GM18508 (cell line): ENCODE data around the gene DDX41.

Experiments used
- ATAC-seq: cut with Tn5 transposase; IDR thresholded peaks from one replicate; pipeline ENCODE4 v1.9.1; 2021; ENCODE audit warnings: moderate number of reproducible peaks; ENCODE audit not compliant: insufficient read depth, unreplicated experiment

DDX41 gene

DNA sequence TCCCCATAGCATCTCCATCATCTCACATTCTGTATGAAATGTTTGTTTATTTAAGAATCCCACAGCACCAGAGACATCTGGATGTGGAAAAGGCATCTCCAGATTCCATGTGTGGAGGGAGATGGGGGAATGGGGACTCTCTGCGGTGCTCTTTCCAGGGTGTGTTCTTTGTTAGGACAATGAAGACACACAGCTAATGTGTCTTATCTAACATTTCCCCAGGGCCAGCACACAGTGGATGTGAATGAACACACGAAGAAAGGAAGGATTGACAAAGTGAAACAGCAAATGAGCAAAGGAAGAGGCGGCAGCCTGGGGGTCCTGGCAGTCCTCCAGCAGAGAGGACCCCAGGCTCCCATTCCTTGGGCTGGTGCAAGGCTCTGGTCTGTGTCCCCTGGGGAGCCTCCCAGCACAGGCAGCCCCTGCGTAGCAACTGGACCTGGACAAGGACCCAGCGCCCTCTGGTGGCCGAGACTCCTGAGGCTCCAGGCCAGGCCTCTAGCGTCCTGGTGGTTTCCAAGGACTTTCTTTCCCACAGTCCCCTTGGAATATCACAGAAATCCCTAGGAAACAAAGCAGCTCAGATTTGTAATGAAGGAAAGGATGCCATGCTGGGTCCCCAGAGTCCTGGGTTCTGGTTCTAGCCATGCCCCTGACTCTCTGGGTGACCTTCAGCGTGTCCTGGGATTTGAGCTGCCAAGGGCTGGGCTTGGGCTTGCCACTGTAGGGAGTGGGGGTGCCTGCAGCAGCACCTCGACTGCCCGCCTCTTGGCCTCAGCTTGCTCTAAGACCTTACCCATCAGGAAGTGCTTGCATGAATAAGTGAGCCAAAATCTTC lies 15.9 kb downstream of the DDX41 start:
- ATAC-seq, result no peak

DNA sequence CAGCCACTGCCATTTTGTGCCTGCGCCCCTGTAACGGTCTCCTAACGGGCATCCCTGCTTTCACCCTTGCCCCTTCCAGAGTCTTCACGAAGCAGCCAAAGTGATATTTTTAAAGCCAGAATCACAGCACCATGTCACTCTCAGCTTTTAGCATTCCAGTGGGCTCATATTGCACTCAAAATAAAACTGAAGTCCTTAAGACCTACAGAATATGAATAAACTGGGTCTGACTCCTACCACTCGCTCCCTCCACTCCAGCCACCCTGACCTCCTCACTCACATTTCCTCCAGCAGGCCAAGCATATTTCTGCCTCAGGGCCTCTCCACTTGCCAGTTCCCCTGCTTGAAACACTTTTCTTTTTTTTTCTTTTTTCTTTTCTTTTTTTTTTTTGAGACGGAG lies 16.9 kb downstream of the DDX41 start:
- ATAC-seq, result no peak

DNA sequence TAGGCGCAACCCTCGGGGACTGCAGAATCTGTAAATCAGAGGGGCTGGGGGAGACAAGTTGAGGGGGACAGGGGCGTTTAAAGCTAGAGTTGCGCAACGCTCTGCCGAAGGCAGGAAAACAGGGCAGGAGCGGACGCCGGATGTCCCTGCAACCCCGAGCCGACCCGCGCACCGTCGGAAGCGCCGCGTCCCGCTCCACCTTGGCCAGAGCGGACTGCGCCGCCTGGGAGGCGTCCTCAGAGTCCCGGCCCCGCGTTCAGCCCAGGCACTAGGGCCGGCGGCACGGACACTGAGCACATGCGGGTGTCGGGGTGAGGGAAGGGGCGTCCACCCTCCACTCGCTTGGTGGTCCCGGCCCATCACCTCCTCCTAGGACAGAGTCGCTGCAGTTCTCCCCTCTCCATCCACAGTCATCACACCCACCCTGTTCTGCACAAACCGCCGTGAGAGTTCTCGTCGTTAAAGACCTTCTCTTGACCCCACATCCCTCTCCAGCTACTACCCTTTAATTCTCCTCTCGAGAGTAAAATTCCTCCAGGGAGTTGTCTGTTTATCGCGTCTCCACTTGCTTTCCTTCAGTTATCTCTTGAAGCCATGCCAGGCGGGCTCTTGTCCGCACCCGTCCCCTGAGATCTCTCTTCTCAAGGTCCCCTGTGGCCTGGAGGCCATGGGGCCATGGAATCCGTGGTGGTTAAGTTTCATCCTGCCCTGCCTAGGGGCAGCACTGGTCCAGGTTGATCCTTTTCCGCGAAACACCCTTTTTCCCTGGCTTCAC lies 18.6 kb downstream of the DDX41 start:
- ATAC-seq, result no peak

DNA sequence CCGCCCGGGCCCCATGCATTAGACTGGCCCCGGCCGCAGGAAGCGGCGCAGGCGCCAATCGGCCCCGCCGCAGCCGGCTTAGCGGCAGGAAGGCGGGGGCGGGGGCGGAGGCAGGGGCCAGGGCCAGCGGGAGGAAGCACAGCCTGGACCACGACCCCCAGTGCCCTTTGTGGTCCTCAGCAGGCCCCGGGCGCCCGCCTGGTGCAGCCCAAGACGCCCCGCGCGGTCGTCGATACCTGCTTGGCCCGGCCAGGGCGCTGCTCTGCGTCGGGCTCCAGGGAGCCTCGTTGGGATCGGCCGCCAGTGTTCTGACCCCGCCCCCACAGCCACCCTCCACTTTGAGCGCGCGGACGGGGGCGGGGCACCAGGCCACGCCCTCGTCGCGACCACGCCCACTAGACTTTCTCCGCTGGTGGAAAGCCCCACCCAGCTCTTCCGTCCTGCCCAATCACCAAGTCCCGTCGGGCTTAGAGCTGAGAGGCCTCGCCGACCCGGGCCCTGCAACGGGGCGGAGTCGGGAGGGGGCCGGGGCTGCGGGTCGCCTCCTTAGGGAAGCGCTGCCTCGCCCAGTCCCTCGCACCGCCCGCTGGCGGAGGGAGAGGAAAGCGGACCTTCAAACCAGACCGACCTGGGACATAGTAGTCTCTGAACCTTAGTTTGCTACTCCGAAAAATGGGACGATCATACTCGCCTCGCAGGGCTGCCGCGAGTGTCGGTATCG lies 19.3 kb downstream of the DDX41 start, which contains the start of gene PDLIM7:
Gene PDLIM7 (minus strand): TSS at position 313 of the 721 bp plus-strand sequence. CDS start 1,092 bp downstream, outside the sequence.
- peak; percentile 40 for ATAC-seq

DNA sequence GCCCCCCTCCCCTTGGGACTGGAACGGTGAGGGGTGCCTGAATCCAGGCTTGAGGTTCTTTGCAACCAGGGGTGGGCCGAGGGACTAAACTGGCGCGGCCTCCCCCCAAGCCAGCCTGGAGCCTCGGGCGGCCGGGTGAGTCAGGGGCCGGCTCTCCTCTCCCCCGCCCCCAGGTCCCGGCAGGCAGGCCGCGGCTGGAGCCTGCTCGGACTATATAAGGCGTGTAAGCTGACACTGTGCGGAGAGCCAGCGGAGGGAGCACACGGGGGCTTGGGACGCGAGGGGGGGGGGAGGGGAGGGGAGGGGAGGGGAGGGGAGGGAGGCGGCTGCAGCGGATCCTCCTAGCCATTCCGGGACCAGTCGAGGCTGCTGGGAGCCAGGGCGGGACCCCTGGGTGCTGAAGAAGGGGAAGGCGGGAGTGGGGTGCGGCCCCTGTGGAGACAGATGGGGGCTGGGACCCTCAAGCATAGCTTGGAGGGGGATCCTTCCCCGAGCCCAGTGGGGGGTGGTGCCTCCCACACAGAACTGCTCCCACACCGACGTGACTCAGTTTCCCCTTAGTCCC lies 20.0 kb downstream of the DDX41 start:
- ATAC-seq, result no peak

DNA sequence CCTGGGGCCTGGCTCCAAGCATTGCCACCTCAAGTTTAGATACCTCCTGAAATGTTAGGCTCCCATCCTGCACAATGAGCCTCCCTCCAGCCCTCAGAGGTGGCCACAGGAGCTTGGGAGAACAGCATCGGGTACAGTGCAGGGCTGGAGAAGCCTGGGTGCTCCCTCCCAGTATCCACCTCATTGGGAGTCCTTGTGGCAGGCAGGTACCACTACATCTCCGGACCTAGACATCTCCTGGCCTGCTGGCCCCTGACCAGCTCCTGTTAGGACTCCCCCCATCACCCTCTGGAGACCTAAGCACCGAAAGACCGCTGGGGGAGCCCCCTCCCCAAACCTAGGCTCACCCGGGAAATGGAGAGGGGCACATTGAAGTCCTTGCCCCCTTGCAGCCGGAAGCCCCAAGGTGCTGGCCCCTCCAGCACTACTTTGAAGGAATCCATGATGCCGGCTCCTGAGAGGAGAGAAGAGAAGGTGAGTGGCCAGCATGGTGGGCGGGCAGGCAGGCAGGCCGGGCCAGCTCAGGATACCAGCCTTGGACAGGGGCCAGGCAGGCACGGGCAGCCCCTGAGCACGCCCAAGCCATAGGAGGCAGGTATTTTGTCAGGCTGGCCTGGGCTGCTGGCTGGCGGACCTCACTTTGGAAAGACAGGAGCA lies 20.6 kb downstream of the DDX41 start:
- ATAC-seq, result no peak

DNA sequence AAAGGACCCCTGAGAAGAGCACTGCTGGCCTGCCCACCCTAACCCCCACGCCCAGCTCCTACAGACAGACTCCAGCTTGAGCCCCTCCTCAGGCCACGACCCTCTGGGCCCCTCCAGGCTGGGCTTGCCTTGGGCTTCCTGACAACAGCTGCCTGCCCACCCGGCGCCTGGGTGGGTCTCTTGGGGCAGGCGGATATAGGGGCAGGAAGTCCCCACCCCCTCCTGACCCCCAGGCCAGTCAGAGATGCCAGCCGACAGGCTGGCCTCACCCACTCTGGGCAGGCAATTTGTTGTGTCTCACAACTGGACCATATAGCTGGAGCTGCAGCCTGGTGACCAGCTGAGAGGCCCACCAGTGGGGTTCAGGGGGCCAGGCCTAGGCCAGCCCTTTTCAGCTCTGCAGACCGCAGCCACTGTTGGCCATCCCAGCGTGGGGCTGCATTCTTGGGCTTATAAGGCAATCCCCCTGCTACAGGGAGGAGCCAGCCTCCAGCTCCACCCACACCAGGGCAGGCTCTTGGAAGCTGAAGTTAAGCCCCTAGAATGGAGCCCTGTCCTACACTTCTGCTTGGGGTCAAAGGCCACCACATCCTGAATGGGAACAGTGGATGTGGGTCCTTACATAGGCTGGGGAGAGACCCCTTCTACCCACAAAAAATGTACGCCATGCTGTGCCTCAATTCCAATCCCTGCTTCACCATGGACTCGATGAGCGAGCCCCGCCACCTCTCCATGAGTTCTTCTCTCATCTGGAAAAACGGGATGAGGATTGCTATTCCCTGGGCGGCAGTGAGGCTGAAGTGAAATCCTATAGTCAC lies 21.3 kb downstream of the DDX41 start:
- no peak for ATAC-seq

DNA sequence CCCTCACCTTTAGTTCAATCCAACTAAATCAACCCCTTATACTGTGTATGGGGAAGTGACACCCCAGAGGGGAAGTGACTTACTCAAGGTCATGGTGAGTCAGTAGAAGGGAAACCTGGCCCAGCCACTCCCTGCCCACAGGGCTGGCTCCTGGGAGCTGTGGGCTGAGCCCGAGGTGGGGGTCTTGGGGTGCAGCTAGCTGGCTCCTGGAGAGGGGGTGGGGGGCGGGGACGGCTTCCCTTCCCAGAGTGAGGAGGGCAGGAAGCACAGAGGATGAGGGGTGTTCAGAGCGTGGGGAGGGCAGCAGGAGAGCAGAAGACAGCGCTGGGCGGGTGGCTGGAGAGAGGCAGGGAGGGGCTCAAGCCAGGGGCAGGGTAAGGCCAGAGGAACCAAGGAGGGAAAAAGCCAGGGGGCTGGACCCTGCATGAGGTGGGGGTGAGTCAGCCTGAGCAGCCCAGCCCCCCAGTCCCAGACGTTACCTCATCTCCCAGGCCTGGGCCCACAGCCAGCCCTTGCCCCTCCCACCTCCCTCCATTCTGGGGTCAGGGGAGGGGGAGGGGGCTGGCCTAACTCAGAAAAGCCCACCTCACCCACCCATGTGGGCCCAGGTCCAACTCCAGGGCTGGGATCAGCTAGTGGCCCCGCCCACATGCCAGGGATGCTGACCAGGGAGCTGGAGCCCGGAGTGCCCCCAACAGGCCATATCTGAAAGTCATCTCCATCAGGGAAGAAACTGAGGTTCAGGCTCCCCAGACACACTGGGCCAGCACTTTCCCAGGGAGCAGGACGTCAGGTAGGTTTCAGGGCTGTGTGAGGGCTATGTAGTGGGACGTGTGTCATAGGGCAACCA lies 22.2 kb downstream of the DDX41 start:
- ATAC-seq, result no peak

DNA sequence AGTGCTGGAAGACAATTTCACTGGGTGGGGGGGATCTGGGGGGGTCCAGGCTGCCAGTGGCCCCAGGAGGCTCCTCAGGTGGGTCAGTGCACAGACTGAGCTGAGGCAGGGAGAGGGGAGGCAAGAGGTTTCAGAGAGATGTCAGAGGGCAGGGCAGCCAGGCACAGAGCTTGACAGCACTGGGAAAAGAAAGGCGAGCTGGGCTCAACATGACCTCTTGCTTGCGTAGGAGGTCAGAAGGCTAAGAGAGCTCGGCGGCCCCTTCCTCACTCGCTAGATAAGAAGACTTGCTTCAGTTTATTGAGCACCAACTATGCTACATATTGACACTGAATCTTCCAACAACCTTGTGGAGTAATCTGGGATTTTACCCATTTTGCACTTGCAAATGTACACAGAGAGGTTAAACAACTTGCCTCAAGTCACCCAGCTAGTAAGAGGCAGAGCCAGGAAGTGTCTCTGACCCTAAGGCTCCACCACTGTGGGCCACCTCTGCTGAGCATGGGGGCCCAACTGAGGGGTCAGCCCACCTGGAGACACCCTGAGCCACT lies 22.9 kb downstream of the DDX41 start:
- ATAC-seq, result no peak

DNA sequence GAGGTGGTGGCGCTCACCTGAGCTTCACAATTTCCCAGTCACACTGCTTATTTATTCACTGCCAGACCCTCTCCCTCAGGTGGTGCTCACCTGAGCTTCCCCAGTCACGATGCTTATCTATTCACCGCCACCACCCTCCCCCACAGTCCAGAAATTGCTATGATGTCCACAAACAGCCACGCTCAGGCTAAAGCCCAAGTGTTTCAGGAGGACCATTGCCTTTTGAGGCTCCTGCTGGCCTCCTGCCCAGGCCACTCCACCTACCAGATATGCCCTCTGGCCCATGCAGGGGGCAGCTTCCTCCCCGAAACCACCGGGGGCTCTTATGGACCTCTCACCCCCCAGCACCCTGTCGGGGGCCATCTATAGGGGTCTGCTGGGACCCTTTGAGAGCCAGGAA lies 23.9 kb downstream of the DDX41 start:
- ATAC-seq, result no peak

DNA sequence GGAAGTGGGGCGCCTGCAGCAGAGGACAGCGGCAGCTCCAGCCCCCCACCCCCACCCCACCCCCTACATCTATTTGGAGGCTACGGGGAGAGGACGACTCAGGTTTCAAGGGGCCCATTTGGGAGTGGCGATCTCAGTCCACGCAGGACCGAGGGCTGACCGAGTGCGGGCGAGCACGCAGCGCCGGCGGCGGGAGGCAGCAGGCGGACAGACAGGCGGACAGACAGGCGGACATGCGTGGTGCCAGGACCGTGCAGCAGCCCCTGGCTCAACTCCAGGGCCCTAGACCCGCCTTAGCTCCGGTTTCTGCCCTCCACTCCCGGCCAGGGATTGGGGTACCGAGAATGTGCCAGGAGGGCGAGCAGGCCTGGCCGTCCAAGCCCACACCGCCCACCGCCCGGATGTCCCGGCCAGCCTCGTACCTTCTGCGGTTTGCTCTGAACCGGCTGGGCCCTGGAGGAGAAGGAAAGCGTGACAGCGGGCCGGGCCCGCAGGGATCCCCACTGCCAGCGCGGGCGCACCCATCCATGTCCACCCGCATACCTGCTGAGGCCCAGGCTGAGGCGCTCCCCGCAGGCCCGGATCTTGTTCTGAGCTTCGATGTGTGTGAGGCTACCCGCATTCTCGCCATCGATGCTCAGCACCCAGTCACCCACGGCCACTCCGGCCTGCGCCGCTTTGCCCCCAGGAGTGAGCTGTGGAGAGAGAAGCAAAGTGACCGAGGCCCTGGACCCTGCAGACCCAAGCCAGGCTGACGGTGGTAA lies 24.6 kb downstream of the DDX41 start:
- no peak for ATAC-seq

DNA sequence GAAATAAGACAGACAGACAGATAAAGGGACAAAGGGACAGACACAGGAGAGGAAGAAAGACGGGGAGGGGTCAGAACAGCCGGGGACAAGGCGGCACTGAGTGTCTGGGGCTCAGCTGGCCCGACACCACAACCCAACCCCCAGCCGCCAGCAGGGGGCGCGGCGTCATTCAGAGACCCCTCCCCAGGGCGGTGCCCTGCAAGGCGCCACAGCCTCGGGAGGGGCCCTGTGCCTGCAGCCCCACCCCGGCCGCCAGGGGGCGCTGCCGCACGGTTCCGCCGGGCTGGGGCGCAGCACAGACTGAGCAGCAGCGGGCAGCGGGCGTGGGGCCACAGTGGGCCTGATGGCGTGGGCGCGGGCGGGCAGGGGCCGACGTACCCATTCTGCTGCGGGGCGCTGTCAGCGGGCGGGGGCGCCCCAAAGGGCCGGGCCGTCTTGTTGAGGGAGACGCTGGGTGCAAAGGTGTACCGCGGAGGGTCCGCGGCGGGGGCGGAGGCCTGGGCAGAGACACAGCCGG lies 25.3 kb downstream of the DDX41 start:
- ATAC-seq, result no peak

DNA sequence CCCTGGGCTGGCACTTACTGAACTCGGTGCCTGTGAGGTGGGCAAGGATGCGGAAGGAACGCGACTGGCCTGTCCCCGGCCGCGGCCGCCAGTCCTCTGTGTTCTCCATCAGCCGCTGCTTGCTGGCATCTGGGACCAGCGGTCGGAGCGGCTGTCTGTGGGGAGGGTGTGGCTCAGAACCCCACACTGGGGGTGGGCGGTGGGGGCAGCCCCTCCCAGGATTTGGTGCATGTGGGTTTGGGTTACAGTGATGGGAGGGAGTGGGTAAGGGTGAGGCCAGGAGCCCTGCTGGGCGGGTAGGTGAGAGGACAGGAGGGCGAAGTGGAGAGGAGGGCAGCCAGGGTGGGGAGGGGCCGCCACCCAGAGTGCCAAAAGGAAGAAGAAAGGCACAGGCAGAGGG lies 25.8 kb downstream of the DDX41 start:
- ATAC-seq, result no peak

DNA sequence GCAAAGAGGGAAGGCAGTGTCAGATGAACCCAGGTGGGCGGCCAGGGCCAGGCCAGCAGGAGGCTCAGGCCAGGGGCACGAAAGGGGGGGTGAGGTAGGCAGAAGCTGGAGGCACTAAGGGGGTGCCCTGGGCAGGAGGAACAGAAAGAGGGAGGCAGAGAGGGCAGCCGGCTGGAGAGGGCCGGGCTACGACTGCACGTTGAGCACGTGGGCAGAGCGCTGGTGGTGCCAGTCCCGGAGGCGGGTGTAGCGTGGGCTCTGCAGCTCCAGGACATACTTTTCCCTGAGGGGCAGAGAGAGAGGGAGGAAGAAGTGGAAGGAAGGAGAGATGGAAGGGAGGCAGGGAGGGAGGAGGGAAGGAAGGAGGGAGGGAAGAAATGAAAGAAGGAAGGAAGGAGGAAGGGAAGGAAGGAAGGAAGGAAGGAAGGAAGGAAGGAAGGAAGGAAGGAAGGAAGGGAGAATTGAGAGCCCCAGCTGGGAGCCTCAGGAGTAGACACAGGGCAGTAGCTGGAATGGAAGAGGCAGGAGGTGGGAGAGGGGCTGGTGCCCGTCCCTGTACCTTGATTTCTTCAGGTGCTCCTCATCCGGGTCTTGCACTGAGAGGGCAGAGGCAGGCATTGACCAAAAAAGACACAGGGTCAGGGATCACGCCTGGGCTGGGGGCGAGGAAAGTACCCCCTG lies 26.3 kb downstream of the DDX41 start:
- no peak for ATAC-seq

DNA sequence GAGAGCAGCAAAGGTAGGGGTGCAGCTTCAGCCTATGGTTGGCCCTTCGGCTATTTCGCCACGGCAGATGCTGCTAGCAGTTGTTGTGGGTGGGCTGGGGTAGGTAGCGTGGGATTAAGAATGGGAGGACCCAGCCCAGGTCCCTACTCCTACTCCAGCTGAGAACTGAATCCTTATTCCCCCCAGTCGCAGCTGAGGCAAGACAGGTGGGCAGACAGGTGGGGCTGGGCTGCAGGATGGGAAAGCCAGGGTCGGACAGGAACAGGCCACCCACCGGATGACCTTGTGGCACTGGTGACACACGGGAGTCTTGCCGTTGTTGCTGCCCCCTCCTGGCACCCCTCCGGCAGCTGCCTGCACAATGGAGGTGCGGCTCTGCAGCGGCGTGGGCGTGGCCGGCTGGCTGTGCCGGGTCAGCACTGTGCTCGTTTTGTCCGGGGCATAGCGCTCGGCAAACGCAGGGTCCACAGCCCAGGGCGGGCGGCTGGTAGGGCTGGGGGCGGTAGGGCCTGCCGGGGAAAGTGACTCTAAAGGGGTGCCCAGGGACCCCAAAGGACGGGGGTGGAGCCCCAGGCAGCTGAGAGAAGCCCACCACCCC lies 27.5 kb downstream of the DDX41 start:
- no peak for ATAC-seq

DNA sequence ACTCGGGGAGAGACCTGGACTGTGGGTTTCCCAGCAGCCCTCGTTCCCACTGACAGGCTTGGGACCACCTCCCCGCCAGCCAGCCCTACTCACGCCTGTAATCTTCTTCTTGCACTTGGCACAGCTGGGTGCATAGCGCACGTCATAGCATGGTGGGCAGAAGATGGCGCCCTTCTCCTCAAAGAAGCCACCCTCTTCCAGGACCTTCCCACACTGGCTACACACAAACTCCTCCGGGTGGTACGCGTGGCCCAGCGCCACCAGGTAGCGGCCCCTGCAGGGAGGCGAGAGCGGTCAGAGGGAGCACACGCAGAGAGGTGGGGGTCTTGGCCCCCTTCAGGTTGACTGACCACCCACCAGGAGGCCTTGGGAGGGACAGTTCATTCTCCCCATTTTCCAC lies 28.8 kb downstream of the DDX41 start:
- no peak for ATAC-seq
